Type B pancreatic cell (in vitro differentiated cells): ENCODE results near the gene NMNAT1. TPM values are rescaled to one million over a fixed set of nuclear protein-coding genes. Genes with fewer than 3 reads are reported as not detected.
A peak's percentile ranks its signal among the peaks of the same experiment; 100 is the strongest.

Source experiments
- DNase-seq: peaks from one replicate; pipeline ENCODE4 v3.0.0; 2021; ENCODE audit warnings: mixed read lengths; ENCODE audit not compliant: unreplicated experiment; ENCODE audit errors: extremely low spot score
- H3K27ac Mint-ChIP-seq: 2 replicates; pipeline ENCODE4 v1.8.0; 2021; ENCODE audit warnings: mild to moderate bottlenecking, mixed read lengths
- H3K27me3 Mint-ChIP-seq: 2 replicates; pipeline ENCODE4 v1.8.0; 2021; ENCODE audit warnings: mixed read lengths
- H3K36me3 Mint-ChIP-seq: 2 replicates; pipeline ENCODE4 v1.8.0; 2021; ENCODE audit warnings: mixed read lengths
- H3K4me1 Mint-ChIP-seq: one replicate; pipeline ENCODE4 v1.8.0; 2021; ENCODE audit warnings: mixed read lengths; ENCODE audit not compliant: unreplicated experiment
- H3K4me3 Mint-ChIP-seq: 2 replicates; pipeline ENCODE4 v1.8.0; 2021; ENCODE audit warnings: mild to moderate bottlenecking, mixed read lengths
- H3K9me3 Mint-ChIP-seq: 2 replicates; pipeline ENCODE4 v1.8.0; 2021; ENCODE audit warnings: mixed read lengths
- long read RNA-seq: library from polyadenylated mRNA; unstranded; transcript quantifications from one replicate; pipeline ENCODE4 v2.0.0, GENCODE V29; 2020
- total RNA-seq: library from RNA; stranded (reverse); gene quantifications from 2 replicates; pipeline ENCODE4 v1.2.1, GENCODE V29; 2021; ENCODE audit warnings: low replicate concordance
- TF ChIP-seq, protein P1 (sequence below): fragments of 200-600 bp; sonication (generic); conservative IDR thresholded peaks from 2 replicates; pipeline ENCODE4 v1.5.0; 2021; ENCODE audit warnings: antibody characterized with exemption, mild to moderate bottlenecking

NMNAT1 gene
- 11.9 and 12.7 TPM in 2 replicates for total RNA-seq
- long read RNA-seq, transcript NMNAT1-201 (5 exons, 3,781 nt) = major isoform, 17 of 27 reads
- long read RNA-seq, partial matches to known transcripts = 2 of 27 reads
- long read RNA-seq, other reads (novel, unspliced or antisense) = 8 of 27 reads

DNA sequence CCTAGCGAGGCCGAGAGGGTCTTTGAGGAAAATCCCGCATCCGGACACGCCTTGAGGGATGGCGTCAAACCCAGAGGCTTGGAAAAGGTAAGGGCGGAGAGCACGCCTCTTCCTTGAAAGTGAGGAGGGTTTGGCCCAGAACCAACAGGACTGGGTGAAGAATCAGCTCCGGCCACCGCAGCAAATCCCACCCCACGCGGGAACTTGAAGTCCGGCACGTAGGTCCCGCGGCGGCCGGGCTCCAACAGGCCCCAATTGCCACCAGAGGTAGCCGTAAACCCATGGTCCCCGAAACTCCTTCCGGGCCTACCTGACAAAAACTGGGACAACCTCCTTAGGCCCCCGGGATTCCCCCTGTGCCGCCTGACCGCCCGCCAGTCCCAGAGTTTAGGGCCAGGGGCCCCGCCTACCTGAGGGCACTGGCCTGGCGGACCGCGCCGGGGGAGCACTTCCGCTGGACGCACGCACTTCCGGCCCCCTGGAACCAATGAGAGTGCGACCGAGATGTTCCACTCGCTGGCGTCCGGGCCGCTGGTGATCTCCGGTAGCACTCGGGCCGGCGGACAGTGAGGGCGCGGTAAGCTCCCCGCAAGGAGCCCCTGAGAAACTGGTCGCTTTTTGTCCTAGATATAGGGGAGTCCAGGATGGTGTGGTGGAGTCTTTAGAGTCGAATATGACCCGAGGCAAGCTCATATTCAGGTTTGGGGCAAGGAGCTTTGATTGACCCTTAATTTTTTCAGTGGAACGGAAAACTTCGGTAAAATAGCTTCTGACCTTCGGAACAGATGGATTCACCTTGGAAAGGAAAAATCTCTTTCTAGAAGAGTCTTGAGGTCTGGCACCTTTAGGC, at the start of gene NMNAT1, which contains the start of gene LZIC:
Gene NMNAT1 (plus strand): TSS at position 537 of the 850 bp plus-strand sequence. CDS start 28,599 bp downstream, outside the sequence.
Gene LZIC (minus strand): TSS at position 453 of the 850 bp plus-strand sequence. CDS start 6,772 bp downstream, outside the sequence.
- Mint-ChIP-seq H3K4me1 (peaks cover 10% of the 10 kb centered on the region), H3K4me3 (peak within 1 kb of the TSS; percentile 93), H3K27me3 (no peaks in the 10 kb centered on the region), H3K36me3 (peaks cover 6% of the 10 kb centered on the region), H3K9me3 (no peaks in the 10 kb centered on the region), H3K27ac (peak within 1 kb of the TSS; percentile 95)
- TF ChIP-seq, protein P1, sequence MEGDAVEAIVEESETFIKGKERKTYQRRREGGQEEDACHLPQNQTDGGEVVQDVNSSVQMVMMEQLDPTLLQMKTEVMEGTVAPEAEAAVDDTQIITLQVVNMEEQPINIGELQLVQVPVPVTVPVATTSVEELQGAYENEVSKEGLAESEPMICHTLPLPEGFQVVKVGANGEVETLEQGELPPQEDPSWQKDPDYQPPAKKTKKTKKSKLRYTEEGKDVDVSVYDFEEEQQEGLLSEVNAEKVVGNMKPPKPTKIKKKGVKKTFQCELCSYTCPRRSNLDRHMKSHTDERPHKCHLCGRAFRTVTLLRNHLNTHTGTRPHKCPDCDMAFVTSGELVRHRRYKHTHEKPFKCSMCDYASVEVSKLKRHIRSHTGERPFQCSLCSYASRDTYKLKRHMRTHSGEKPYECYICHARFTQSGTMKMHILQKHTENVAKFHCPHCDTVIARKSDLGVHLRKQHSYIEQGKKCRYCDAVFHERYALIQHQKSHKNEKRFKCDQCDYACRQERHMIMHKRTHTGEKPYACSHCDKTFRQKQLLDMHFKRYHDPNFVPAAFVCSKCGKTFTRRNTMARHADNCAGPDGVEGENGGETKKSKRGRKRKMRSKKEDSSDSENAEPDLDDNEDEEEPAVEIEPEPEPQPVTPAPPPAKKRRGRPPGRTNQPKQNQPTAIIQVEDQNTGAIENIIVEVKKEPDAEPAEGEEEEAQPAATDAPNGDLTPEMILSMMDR = no peak
- DNase-seq = peak; percentile 91

DNA sequence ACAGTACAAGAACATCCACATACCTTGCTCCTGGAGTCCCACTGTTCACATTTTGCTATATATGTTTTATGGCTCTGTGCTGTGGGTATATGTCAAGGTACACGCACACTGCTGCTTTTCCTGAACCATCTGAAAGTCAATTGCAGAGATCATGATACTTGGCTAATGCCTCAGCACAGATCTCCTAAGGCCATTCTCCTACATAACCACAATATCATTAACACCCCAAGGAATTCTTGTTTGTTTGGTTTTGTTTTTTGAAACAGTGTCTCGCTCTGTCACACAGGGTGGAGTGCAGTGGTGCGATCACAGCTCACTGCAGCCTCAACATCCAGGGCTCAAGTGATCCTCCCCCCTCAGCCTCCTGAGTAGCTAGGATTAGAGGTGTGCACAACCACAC, 49.2 kb upstream of the NMNAT1 start:
- peak overlapping the region; percentile 66 for H3K27ac Mint-ChIP-seq

DNA sequence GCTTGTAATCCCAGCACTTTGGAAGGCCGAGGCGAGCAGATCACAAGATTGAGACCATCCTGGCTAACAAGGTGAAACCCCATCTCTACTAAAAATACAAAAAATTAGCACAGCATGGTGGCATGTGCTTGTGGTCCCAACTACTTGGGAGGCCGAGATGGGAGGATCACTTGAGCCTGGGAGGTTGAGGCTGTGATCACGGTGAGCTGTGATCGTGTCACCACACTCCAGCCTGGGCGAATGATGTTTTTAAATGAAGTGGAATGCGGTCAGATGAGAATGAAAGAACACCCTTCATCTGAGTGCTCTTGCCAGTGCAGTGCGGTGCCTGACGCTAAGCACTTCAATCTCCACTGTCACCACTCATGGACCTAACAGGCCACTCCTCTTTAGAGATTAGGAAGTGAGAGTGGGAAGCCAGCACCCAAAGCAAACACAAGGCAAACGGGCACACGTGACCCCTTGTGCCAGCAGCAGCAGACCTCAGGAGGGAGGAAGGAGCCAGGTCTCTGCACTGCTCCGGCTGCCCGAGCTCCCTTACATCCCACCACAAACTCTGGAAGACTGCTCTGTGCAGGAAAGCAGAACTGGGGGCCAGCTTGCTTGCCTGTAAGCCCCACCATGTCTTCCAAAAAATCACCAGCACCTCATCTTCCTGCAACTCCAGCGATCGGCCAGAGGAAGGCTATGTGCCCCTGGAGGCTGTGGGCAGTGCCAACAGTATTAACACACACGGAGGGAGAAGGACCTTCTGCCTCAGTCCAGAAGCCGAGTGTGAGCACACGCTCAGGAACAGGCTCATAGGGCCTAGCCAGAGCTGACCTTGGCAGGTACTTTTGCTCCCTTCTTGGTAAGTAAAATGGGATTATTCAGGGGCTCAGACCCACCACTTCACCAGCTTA, 42.9 kb upstream of the NMNAT1 start:
- peak overlapping the region; percentile 44 for H3K27ac Mint-ChIP-seq

More for the DNA sequence above, 49.2 kb upstream of the NMNAT1 start:
- no peak overlapping the region for H3K4me3 Mint-ChIP-seq
- no peaks in the 10 kb centered on the region for H3K27me3 Mint-ChIP-seq
- H3K4me1 Mint-ChIP-seq = peaks cover 40% of the 10 kb centered on the region
- TF ChIP-seq, protein P1 = no peak
- no peaks in the 10 kb centered on the region for H3K9me3 Mint-ChIP-seq
- peaks cover 3% of the 10 kb centered on the region for H3K36me3 Mint-ChIP-seq
- DNase-seq = no peak

DNA sequence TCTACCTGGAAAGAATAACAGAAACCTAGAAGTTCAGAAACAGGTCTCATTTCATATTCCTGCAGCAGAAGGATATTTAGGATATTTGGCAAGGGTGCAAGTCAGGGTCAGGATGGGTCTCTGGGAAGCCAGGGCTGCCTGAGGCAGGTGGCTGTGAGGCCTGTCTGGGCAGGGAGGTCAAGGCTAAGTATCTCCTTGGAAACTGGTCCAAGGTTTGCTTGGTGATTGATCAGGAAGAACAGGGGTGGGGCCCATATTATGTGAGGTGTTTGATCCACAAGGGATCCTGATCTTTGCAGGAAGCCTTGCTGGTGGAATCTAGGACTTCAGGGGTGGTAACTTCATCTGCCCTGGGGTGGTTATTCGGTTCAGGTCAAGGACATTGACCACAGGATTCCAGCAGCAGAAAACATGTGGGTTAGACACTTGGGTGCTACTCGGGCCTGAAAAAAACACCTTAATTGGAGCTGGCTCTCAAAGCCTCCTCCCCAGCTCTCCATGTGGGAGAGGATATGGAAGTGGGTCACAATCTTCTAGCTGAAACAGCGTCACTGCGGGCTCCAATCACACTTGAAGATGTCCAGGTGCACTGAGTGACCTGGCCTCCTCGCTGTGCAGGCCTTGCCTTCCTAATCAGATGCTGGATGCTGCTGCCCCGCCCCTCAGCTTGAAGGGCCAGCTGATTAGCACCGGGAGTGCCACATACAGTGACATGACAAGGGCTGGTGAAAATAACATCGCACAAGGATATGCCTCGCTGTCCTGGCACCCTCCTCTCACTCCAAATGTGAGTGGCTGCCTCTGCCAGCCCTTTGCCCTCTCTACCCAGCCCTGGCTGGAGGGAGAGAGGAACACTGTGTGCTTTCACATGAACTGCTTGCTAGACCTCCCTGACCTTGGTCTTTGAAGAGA, 41.9 kb upstream of the NMNAT1 start:
- DNase-seq = no peak
- TF ChIP-seq, protein P1 = no peak
- H3K4me3 Mint-ChIP-seq = no peak overlapping the region
- no peaks in the 10 kb centered on the region for H3K27me3 Mint-ChIP-seq
- peak overlapping the region; percentile 44 for H3K27ac Mint-ChIP-seq
- peaks cover 3% of the 10 kb centered on the region for H3K36me3 Mint-ChIP-seq
- peaks cover 24% of the 10 kb centered on the region for H3K4me1 Mint-ChIP-seq
- H3K9me3 Mint-ChIP-seq = no peaks in the 10 kb centered on the region

More for the DNA sequence above, 42.9 kb upstream of the NMNAT1 start:
- Mint-ChIP-seq H3K4me3 (no peak overlapping the region), H3K9me3 (no peaks in the 10 kb centered on the region), H3K27me3 (no peaks in the 10 kb centered on the region), H3K4me1 (peaks cover 20% of the 10 kb centered on the region), H3K36me3 (no peaks in the 10 kb centered on the region)
- TF ChIP-seq, protein P1 = no peak
- no peak for DNase-seq
